ENCODE measurements around the gene PLA2G4B.

GRCh38 chr15:41838400-41838897 is at the start of gene PLA2G4B:
- no peak for TF ChIP-seq CTCF (IDR thresholded peaks at IDR 0.05; ENCODE audit: poor library complexity)
- no peak for TF ChIP-seq EZH2 (IDR thresholded peaks at IDR 0.05; ENCODE audit: borderline replicate concordance)
- TF ChIP-seq EZH2phosphoT487 (IDR thresholded peaks at IDR 0.05; ENCODE audit: low read depth, severe bottlenecking, unreplicated experiment): no peak
